Measurements from ENCODE around the gene ALDOA. TPM values are rescaled to one million over a fixed set of nuclear protein-coding genes. Genes with fewer than 3 reads are reported as not detected.

The ALDOA gene
- polyA plus RNA-seq, 3 donors: 1,202 to 1,628 (median 1,429) TPM

- no peak for DNase-seq
- peaks cover 38 to 54% of the 10 kb centered on the region in 2 donors for H3K36me3 ChIP-seq (replicated peaks in 1 of 2; ENCODE audit: control insufficient read depth in 1 of 2, insufficient read depth in 2 of 2, low read length in 2 of 2)
- Mint-ChIP-seq H3K4me1 (peaks cover 23% of the 10 kb centered on the region), H3K4me3 (no peak overlapping the region), H3K27me3 (ENCODE audit: low read depth in 3 of 3) (peaks cover 0 to 5% (median 0%) of the 10 kb centered on the region in 3 donors), H3K9me3 (peaks cover 0 to 2% (median 0%) of the 10 kb centered on the region in 7 donors), H3K27ac (no peak overlapping the region), H3K36me3 (peaks cover 46 to 81% of the 10 kb centered on the region in 2 donors)
- H3K9me3 ChIP-seq (replicated peaks in 1 of 2; ENCODE audit: control insufficient read depth in 1 of 2, insufficient read depth in 1 of 2, low read length in 2 of 2): no peaks in the 10 kb centered on the region
- H2AFZ ChIP-seq (ENCODE audit: insufficient read depth, low read depth, low read length, poor library complexity, severe bottlenecking): no peak overlapping the region
- H3K27me3 ChIP-seq (ENCODE audit: control insufficient read depth in 2 of 2, insufficient read depth in 2 of 2, low read length in 2 of 2): no peaks in the 10 kb centered on the region
- intact Hi-C loops (cut with micrococcal nuclease): no loop called here
- no peak overlapping the region for H3K9ac ChIP-seq (ENCODE audit: insufficient read depth, low read length, poor library complexity, severe bottlenecking)
- H3K4me3 ChIP-seq (replicated peaks in 1 of 3; ENCODE audit: low read depth in 2 of 3, low read length in 3 of 3): no peak overlapping the region
- H4K20me1 ChIP-seq (ENCODE audit: insufficient read depth, low read length): no peaks in the 10 kb centered on the region
- no peak overlapping the region for H3K4me2 ChIP-seq (replicated peaks; ENCODE audit: extremely low read depth, low read length, poor library complexity, severe bottlenecking)
- no peak for TF ChIP-seq CTCF (IDR thresholded peaks at IDR 0.05)
- no peak overlapping the region for H3K27ac ChIP-seq (ENCODE audit: low read depth in 1 of 2, low read length in 2 of 2)
- 95% methylated on average over 9 of the region's 10 CpGs for WGBS (ENCODE audit: insufficient coverage)
- H3K4me1 ChIP-seq (ENCODE audit: control insufficient read depth in 1 of 2, insufficient read depth in 2 of 2, low read length in 2 of 2): peaks cover 14 to 16% of the 10 kb centered on the region in 2 donors
- peaks cover 12% of the 10 kb centered on the region for H3K79me2 ChIP-seq (ENCODE audit: insufficient read depth, low read length)
Measured at GRCh38 chr16:30117768-30118167, 52.2 kb downstream of the ALDOA start.

- no peak overlapping the region for H3K27ac ChIP-seq (ENCODE audit: low read depth in 1 of 2, low read length in 2 of 2)
- Mint-ChIP-seq H3K4me1 (peaks cover 22% of the 10 kb centered on the region), H3K27me3 (ENCODE audit: low read depth in 3 of 3) (peaks cover 0 to 4% (median 0%) of the 10 kb centered on the region in 3 donors), H3K4me3 (no peak overlapping the region), H3K9me3 (no peaks in the 10 kb centered on the region), H3K36me3 (peaks cover 38 to 68% of the 10 kb centered on the region in 2 donors), H3K27ac (peak overlapping the region in 1 of 7 donors; percentile 58)
- no peaks in the 10 kb centered on the region for H3K27me3 ChIP-seq (ENCODE audit: control insufficient read depth in 2 of 2, insufficient read depth in 2 of 2, low read length in 2 of 2)
- no peak overlapping the region for H3K4me3 ChIP-seq (replicated peaks in 1 of 3; ENCODE audit: low read depth in 2 of 3, low read length in 3 of 3)
- H3K9ac ChIP-seq (ENCODE audit: insufficient read depth, low read length, poor library complexity, severe bottlenecking): no peak overlapping the region
- intact Hi-C loops (cut with micrococcal nuclease): no loop called here
- no peak for DNase-seq
- peaks cover 31 to 54% of the 10 kb centered on the region in 2 donors for H3K36me3 ChIP-seq (replicated peaks in 1 of 2; ENCODE audit: control insufficient read depth in 1 of 2, insufficient read depth in 2 of 2, low read length in 2 of 2)
- no peak overlapping the region for H3K4me2 ChIP-seq (replicated peaks; ENCODE audit: extremely low read depth, low read length, poor library complexity, severe bottlenecking)
- no CpG with 5 or more reads among the region's 2 CpGs for WGBS (ENCODE audit: insufficient coverage)
- no peaks in the 10 kb centered on the region for H4K20me1 ChIP-seq (ENCODE audit: insufficient read depth, low read length)
- no peak overlapping the region for H2AFZ ChIP-seq (ENCODE audit: insufficient read depth, low read depth, low read length, poor library complexity, severe bottlenecking)
- H3K79me2 ChIP-seq (ENCODE audit: insufficient read depth, low read length): peaks cover 14% of the 10 kb centered on the region
- no peaks in the 10 kb centered on the region for H3K9me3 ChIP-seq (replicated peaks in 1 of 2; ENCODE audit: control insufficient read depth in 1 of 2, insufficient read depth in 1 of 2, low read length in 2 of 2)
- TF ChIP-seq CTCF (IDR thresholded peaks at IDR 0.05): no peak
- H3K4me1 ChIP-seq (ENCODE audit: control insufficient read depth in 1 of 2, insufficient read depth in 2 of 2, low read length in 2 of 2): peaks cover 26 to 28% of the 10 kb centered on the region in 2 donors
Measured at GRCh38 chr16:30119428-30119827, 53.9 kb downstream of the ALDOA start.

Other genes with a start within 250 kb of the ALDOA start
- 10 to 100 TPM; 12.6 to 43.4 (median 36.3) TPM for gene PAGR1, start 249.6 kb upstream of the ALDOA start, polyA plus RNA-seq
- 100 to 1,000 TPM; 146 to 274 (median 185) TPM for gene MVP, start 245.3 kb upstream of the ALDOA start, polyA plus RNA-seq
- 10 to 100 TPM; 67.2 to 98.8 (median 93.5) TPM for gene CDIPT, start 202.5 kb upstream of the ALDOA start, polyA plus RNA-seq
- gene SEZ6L2, start 166.2 kb upstream of the ALDOA start, polyA plus RNA-seq: not detected
- gene ASPHD1, start 165.3 kb upstream of the ALDOA start, polyA plus RNA-seq: not detected
- gene KCTD13, start 139.5 kb upstream of the ALDOA start, polyA plus RNA-seq: 10 to 100 TPM in 1 of 3 donors, 1 to 10 TPM in 2; 4.0 to 36.6 (median 4.7) TPM
- 100 to 1,000 TPM; 157 to 265 (median 227) TPM for gene TMEM219, start 103.7 kb upstream of the ALDOA start, polyA plus RNA-seq
- 10 to 100 TPM in 1 of 3 donors, 1 to 10 TPM in 2; 1.1 to 19.2 (median 2.3) TPM for gene TAOK2, start 91.9 kb upstream of the ALDOA start, polyA plus RNA-seq
- 1 to 10 TPM; 3.3 to 4.8 (median 3.7) TPM for gene HIRIP3, start 70.1 kb upstream of the ALDOA start, polyA plus RNA-seq
- 10 to 100 TPM in 1 of 3 donors, 1 to 10 TPM in 2; 2.8 to 57.6 (median 3.5) TPM for gene INO80E, start 69.5 kb upstream of the ALDOA start, polyA plus RNA-seq
- gene DOC2A, start 54.7 kb upstream of the ALDOA start, polyA plus RNA-seq: 1 to 10 TPM in 1 of 3 donors, under 1 TPM in 2; 0.23 to 3.7 (median 0.66) TPM
- not detected for gene C16orf92, start 42.6 kb upstream of the ALDOA start, polyA plus RNA-seq
- not detected for gene TLCD3B, start 34.5 kb upstream of the ALDOA start, polyA plus RNA-seq
- 100 to 1,000 TPM; 186 to 388 (median 279) TPM for gene PPP4C, start 10.2 kb downstream of the ALDOA start, polyA plus RNA-seq
- gene TBX6, start 26.2 kb downstream of the ALDOA start, polyA plus RNA-seq: under 1 TPM; 0.10 to 0.65 (median 0.11) TPM
- 100 to 1,000 TPM; 182 to 283 (median 235) TPM for gene YPEL3, start 30.5 kb downstream of the ALDOA start, polyA plus RNA-seq
- gene GDPD3, start 47.8 kb downstream of the ALDOA start, polyA plus RNA-seq: 1 to 10 TPM in 1 of 3 donors, not detected in 2; 9.6 TPM
- 10 to 100 TPM in 2 of 3 donors, 1 to 10 TPM in 1; 8.1 to 82.8 (median 10.2) TPM for gene MAPK3, start 57.5 kb downstream of the ALDOA start, polyA plus RNA-seq
- gene CORO1A, start 117.8 kb downstream of the ALDOA start, polyA plus RNA-seq: 1,000 to 10,000 TPM; 1,314 to 1,363 (median 1,346) TPM
- 100 to 1,000 TPM; 105 to 170 (median 160) TPM for gene BOLA2B, start 127.9 kb downstream of the ALDOA start, polyA plus RNA-seq
- 100 to 1,000 TPM in 2 of 3 donors, 10 to 100 TPM in 1; 43.1 to 163 (median 162) TPM for gene SLX1A, start 128.1 kb downstream of the ALDOA start, polyA plus RNA-seq
- gene SULT1A3, start 133.5 kb downstream of the ALDOA start, polyA plus RNA-seq: 10 to 100 TPM; 20.9 to 29.9 (median 28.3) TPM
- gene NPIPB13, start 182.7 kb downstream of the ALDOA start, polyA plus RNA-seq: 10 to 100 TPM in 1 of 3 donors, not detected in 2; 15.4 TPM

Measured in CD14-positive monocyte (primary cell).